OCI-LY7 (cell line): ENCODE measurements around the gene RALB.

ENCODE experiments used
- CTCF ChIP-seq: fragments of 200-600 bp; sonication (generic); conservative IDR thresholded peaks from 2 replicates; pipeline ENCODE4 v1.5.1; 2014; ENCODE audit warnings: mild to moderate bottlenecking, antibody characterized with exemption, low read length, moderate library complexity, mixed read lengths
- EZH2phosphoT487 ChIP-seq: fragments of 200-600 bp; sonication (generic); IDR thresholded peaks from 2 replicates; pipeline ENCODE4 v1.6.1; 2018; ENCODE audit warnings: low read depth, borderline replicate concordance, mild to moderate bottlenecking, mixed run types, antibody characterized with exemption, low read length, moderate library complexity, mixed read lengths

- no peak for TF ChIP-seq CTCF
- no peak for TF ChIP-seq EZH2phosphoT487
These were observed 57.5 kb downstream of the RALB start for GRCh38 chr2:120310136-120310535.
